CD14-positive monocyte (primary cell): ENCODE results near the gene GPR65. TPM values are rescaled to one million over a fixed set of nuclear protein-coding genes. Genes with fewer than 3 reads are reported as not detected.

Experiments used
- DNase-seq, 3 donors: peaks; one replicate each; pipeline ENCODE4 v3.0.0-alpha.2; 2011 to 2022
- H2AFZ ChIP-seq: 2 replicates; pipeline ENCODE4 v1.6.0; 2012; ENCODE audit warnings: mild to moderate bottlenecking, low read depth, low read length, inconsistent platforms; ENCODE audit not compliant: insufficient read depth, poor library complexity, severe bottlenecking
- H3K27ac ChIP-seq, 2 donors: 1 replicate in 1 of 2; 2 replicates in 1 of 2; pipeline ENCODE4 v1.5.1; 2012 to 2013; ENCODE audit warnings: low read length in 2 of 2, control low read depth in 1 of 2, inconsistent platforms in 1 of 2, low read depth in 1 of 2, mild to moderate bottlenecking in 1 of 2
- H3K27me3 ChIP-seq, 2 donors: one replicate each; pipeline versions ENCODE4 v1.6.0 to v1.6.1; 2011 to 2013; ENCODE audit warnings: low read length in 2 of 2; ENCODE audit not compliant: control insufficient read depth in 2 of 2, insufficient read depth in 2 of 2
- H3K36me3 ChIP-seq, 2 donors: replicated peaks in 1 of 2; 1 replicate in 1 of 2; 2 replicates in 1 of 2; pipeline versions ENCODE4 v1.5.1 to v1.6.1; 2012 to 2013; ENCODE audit warnings: low read length in 2 of 2, control low read depth in 1 of 2, inconsistent platforms in 1 of 2, mild to moderate bottlenecking in 1 of 2; ENCODE audit not compliant: insufficient read depth in 2 of 2, control insufficient read depth in 1 of 2
- H3K4me1 ChIP-seq, 2 donors: 1 replicate in 1 of 2; 2 replicates in 1 of 2; pipeline versions ENCODE4 v1.5.1 to v1.6.1; 2012 to 2013; ENCODE audit warnings: low read length in 2 of 2, control low read depth in 1 of 2, inconsistent platforms in 1 of 2, mild to moderate bottlenecking in 1 of 2, moderate library complexity in 1 of 2; ENCODE audit not compliant: insufficient read depth in 2 of 2, control insufficient read depth in 1 of 2
- H3K4me2 ChIP-seq: replicated peaks from 2 replicates; pipeline ENCODE3; 2012; ENCODE audit warnings: low read length, moderate library complexity, mild to moderate bottlenecking; ENCODE audit not compliant: poor library complexity, severe bottlenecking; ENCODE audit errors: extremely low read depth
- H3K4me3 ChIP-seq, 3 experiments: fragments of 200-600 bp in 1 of 3; sonication (generic) in 1 of 3; replicated peaks in 1 of 3; 1 replicate in 2 of 3; 2 replicates in 1 of 3; pipeline ENCODE4 v1.5.1; 2011 to 2013; ENCODE audit warnings: low read length in 3 of 3, mild to moderate bottlenecking in 3 of 3, control low read depth in 2 of 3, low read depth in 2 of 3, inconsistent platforms in 1 of 3, moderate library complexity in 1 of 3
- H3K79me2 ChIP-seq: 2 replicates; pipeline ENCODE4 v1.6.0; 2012; ENCODE audit warnings: mild to moderate bottlenecking, control low read depth, inconsistent platforms, low read length, moderate library complexity; ENCODE audit not compliant: insufficient read depth
- H3K9ac ChIP-seq: 2 replicates; pipeline ENCODE4 v1.6.0; 2017; ENCODE audit warnings: low read length, mild to moderate bottlenecking; ENCODE audit not compliant: insufficient read depth, poor library complexity, severe bottlenecking
- H3K9me3 ChIP-seq, 2 donors: replicated peaks in 1 of 2; 1 replicate in 1 of 2; 2 replicates in 1 of 2; pipeline versions ENCODE4 v1.5.1 to v1.6.1; 2012 to 2013; ENCODE audit warnings: low read length in 2 of 2, control low read depth in 1 of 2; ENCODE audit not compliant: control insufficient read depth in 1 of 2, insufficient read depth in 1 of 2
- H4K20me1 ChIP-seq: 2 replicates; pipeline ENCODE4 v1.6.0; 2012; ENCODE audit warnings: mild to moderate bottlenecking, low read length, control low read depth, moderate library complexity; ENCODE audit not compliant: insufficient read depth
- H3K27ac Mint-ChIP-seq, 7 donors: one replicate each; pipeline ENCODE4 v1.8.0; 2020; ENCODE audit warnings: mild to moderate bottlenecking in 7 of 7, mixed read lengths in 7 of 7, moderate library complexity in 6 of 7, inconsistent platforms in 2 of 7
- H3K27me3 Mint-ChIP-seq, 3 donors: one replicate each; pipeline ENCODE4 v1.8.0; 2021 to 2022; ENCODE audit warnings: low read depth in 3 of 3, mild to moderate bottlenecking in 3 of 3, mixed read lengths in 3 of 3, moderate library complexity in 3 of 3, inconsistent platforms in 1 of 3
- H3K36me3 Mint-ChIP-seq, 2 donors: one replicate each; pipeline ENCODE4 v1.8.0; 2020; ENCODE audit warnings: mixed read lengths in 2 of 2, inconsistent platforms in 1 of 2, mild to moderate bottlenecking in 1 of 2
- H3K4me1 Mint-ChIP-seq: one replicate; pipeline ENCODE4 v1.8.0; 2020; ENCODE audit warnings: mild to moderate bottlenecking, mixed read lengths
- H3K4me3 Mint-ChIP-seq, 2 donors: one replicate each; pipeline ENCODE4 v1.8.0; 2020; ENCODE audit warnings: mild to moderate bottlenecking in 2 of 2, mixed read lengths in 2 of 2, moderate library complexity in 1 of 2
- H3K9me3 Mint-ChIP-seq, 7 donors: one replicate each; pipeline ENCODE4 v1.8.0; 2020 to 2022; ENCODE audit warnings: mixed read lengths in 7 of 7, mild to moderate bottlenecking in 6 of 7, moderate library complexity in 6 of 7, inconsistent platforms in 2 of 7
- WGBS: methylation state at CpG from one replicate; pipeline ENCODE4 v1.1.5; 2013; ENCODE audit warnings: missing lambda C conversion rate; ENCODE audit not compliant: insufficient coverage; 5-methylcytosine and 5-hydroxymethylcytosine counted together
- intact Hi-C, 2 donors: fragments of 100-400 bp; cut with micrococcal nuclease; formaldehyde crosslinking; loops; one replicate each; pipeline versions ENCODE4 v1.15.0 to v1.15.1; 2023
- polyA plus RNA-seq, 3 donors: library from polyadenylated mRNA; depleted of rRNA in 1 of 3; unstranded in 2 of 3; stranded (reverse) in 1 of 3; fragments of 300-500 nt in 2 of 3; fragments of >200 nt in 1 of 3; fragmentation: Illumina TruSeq in 2 of 3; gene quantifications; 1 replicate in 2 of 3; 2 replicates in 1 of 3; pipeline ENCODE4 v1.2.3, GENCODE V29; 2012 to 2021
- TF ChIP-seq, protein P1 (sequence below): fragments of 200-600 bp; IDR thresholded peaks from one replicate; pipeline ENCODE4 v1.8.0; 2022; ENCODE audit warnings: antibody characterized with exemption, mild to moderate bottlenecking

GPR65 gene
- polyA plus RNA-seq, 3 donors = 15.5 to 33.3 (median 20.6) TPM

- H3K36me3 ChIP-seq = peaks cover 0 to 4% of the 10 kb centered on the region in 2 donors
- peak overlapping the region in 1 of 2 donors; percentile 89 for H3K27ac ChIP-seq
- H3K79me2 ChIP-seq = peaks cover 46% of the 10 kb centered on the region
- peak in 2 of 3 donors; percentile 37 to 45 for DNase-seq
- Mint-ChIP-seq H3K9me3 (peaks cover 0 to 2% (median 0%) of the 10 kb centered on the region in 7 donors), H3K27me3 (peaks cover 0 to 1% (median 0%) of the 10 kb centered on the region in 3 donors), H3K4me3 (peak overlapping the region; percentile 27 to 30), H3K27ac (peak overlapping the region; percentile 92 to 99 (median 95)), H3K36me3 (peaks cover 11% of the 10 kb centered on the region in 2 donors), H3K4me1 (peaks cover 76% of the 10 kb centered on the region)
- WGBS = no CpG with 5 or more reads among the region's 4 CpGs
- H3K27me3 ChIP-seq = no peaks in the 10 kb centered on the region
- H3K4me3 ChIP-seq = peak overlapping the region in 1 of 3 experiments; percentile 86
- H3K9ac ChIP-seq = no peak overlapping the region
- no peak overlapping the region for H2AFZ ChIP-seq
- H4K20me1 ChIP-seq = no peaks in the 10 kb centered on the region
- TF ChIP-seq, protein P1, sequence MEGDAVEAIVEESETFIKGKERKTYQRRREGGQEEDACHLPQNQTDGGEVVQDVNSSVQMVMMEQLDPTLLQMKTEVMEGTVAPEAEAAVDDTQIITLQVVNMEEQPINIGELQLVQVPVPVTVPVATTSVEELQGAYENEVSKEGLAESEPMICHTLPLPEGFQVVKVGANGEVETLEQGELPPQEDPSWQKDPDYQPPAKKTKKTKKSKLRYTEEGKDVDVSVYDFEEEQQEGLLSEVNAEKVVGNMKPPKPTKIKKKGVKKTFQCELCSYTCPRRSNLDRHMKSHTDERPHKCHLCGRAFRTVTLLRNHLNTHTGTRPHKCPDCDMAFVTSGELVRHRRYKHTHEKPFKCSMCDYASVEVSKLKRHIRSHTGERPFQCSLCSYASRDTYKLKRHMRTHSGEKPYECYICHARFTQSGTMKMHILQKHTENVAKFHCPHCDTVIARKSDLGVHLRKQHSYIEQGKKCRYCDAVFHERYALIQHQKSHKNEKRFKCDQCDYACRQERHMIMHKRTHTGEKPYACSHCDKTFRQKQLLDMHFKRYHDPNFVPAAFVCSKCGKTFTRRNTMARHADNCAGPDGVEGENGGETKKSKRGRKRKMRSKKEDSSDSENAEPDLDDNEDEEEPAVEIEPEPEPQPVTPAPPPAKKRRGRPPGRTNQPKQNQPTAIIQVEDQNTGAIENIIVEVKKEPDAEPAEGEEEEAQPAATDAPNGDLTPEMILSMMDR = no peak
- no peaks in the 10 kb centered on the region for H3K9me3 ChIP-seq
- H3K4me2 ChIP-seq = peak overlapping the region; percentile 57
- H3K4me1 ChIP-seq = peaks cover 62 to 83% of the 10 kb centered on the region in 2 donors
- intact Hi-C loops = loop anchor here in 1 of 2 donors (10.0 kb wide), 1 partner anchor 381 kb away; the partner anchor contains the start of gene SPATA7
Measured at GRCh38 chr14:88003425-88003824, 1.5 kb upstream of the GPR65 start.

DNA sequence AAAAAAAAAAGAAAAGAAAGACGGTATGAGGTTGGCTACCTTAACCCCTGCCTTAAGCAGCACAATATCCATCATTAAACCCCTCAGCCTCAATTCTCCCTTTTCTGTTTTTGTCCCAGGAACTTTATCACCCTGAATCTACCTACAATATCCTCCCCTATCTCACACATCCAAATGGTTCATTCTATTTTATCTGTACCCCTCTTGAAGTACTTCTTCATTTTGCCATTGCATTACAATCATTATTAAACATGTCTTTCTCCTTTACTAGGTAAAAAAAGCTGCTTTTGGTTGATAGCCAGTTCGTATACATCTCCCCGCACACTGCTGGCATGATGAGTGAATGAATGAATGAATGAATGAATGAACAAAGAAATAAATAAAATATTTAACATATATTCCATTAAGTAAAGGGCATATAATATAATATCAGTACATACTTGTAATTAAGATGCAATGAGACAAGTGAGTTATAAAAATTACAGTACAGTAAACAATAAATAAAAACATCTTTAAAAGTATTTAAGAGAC lies 364 bp upstream of the GPR65 start:
- peaks cover 6% of the 10 kb centered on the region for H4K20me1 ChIP-seq
- TF ChIP-seq, protein P1 = no peak
- no peak overlapping the region for H2AFZ ChIP-seq
- Mint-ChIP-seq H3K27ac (peak overlapping the region; percentile 90 to 96 (median 92)), H3K9me3 (peaks cover 0 to 2% (median 0%) of the 10 kb centered on the region in 7 donors), H3K4me3 (peak overlapping the region; percentile 70 to 91), H3K36me3 (peaks cover 16 to 20% of the 10 kb centered on the region in 2 donors), H3K27me3 (peaks cover 0 to 1% (median 0%) of the 10 kb centered on the region in 3 donors), H3K4me1 (peaks cover 76% of the 10 kb centered on the region)
- peaks cover 0 to 4% of the 10 kb centered on the region in 2 donors for H3K36me3 ChIP-seq
- H3K9ac ChIP-seq = peak overlapping the region; percentile 66
- H3K4me1 ChIP-seq = peaks cover 63 to 83% of the 10 kb centered on the region in 2 donors
- H3K4me3 ChIP-seq = peak overlapping the region; percentile 63 to 99 (median 86)
- no CpG with 5 or more reads among the region's 3 CpGs for WGBS
- peak overlapping the region in 1 of 2 donors; percentile 89 for H3K27ac ChIP-seq
- H3K27me3 ChIP-seq = no peaks in the 10 kb centered on the region
- peak overlapping the region; percentile 72 for H3K4me2 ChIP-seq
- no peak for DNase-seq
- intact Hi-C loops = loop anchor here in 1 of 2 donors (10.0 kb wide), 1 partner anchor 380 kb away; the partner anchor contains the start of gene SPATA7
- H3K79me2 ChIP-seq = peaks cover 58% of the 10 kb centered on the region
- no peaks in the 10 kb centered on the region for H3K9me3 ChIP-seq
